IgD-negative memory B cell (primary cell): ENCODE data around the gene MECR. TPM values are rescaled to one million over a fixed set of nuclear protein-coding genes. Genes with fewer than 3 reads are reported as not detected.

Source experiments
- H3K27ac Mint-ChIP-seq, 3 donors: one replicate each; pipeline ENCODE4 v1.8.0; 2020 to 2022; ENCODE audit warnings: mild to moderate bottlenecking in 3 of 3, mixed read lengths in 3 of 3, moderate library complexity in 1 of 3
- H3K27me3 Mint-ChIP-seq: one replicate; pipeline ENCODE4 v1.8.0; 2021; ENCODE audit warnings: mixed read lengths
- H3K36me3 Mint-ChIP-seq: one replicate; pipeline ENCODE4 v1.8.0; 2020; ENCODE audit warnings: mild to moderate bottlenecking, mixed read lengths
- H3K4me1 Mint-ChIP-seq, 3 donors: one replicate each; pipeline ENCODE4 v1.8.0; 2020 to 2022; ENCODE audit warnings: mixed read lengths in 3 of 3, mild to moderate bottlenecking in 1 of 3
- H3K4me3 Mint-ChIP-seq, 4 donors: one replicate each; pipeline ENCODE4 v1.8.0; 2020 to 2022; ENCODE audit warnings: mild to moderate bottlenecking in 4 of 4, mixed read lengths in 4 of 4, moderate library complexity in 3 of 4
- H3K9me3 Mint-ChIP-seq, 3 donors: one replicate each; pipeline ENCODE4 v1.8.0; 2020 to 2021; ENCODE audit warnings: mixed read lengths in 3 of 3, mild to moderate bottlenecking in 1 of 3
- polyA plus RNA-seq: library from polyadenylated mRNA; unstranded; fragments of 300-500 nt; fragmentation: Illumina TruSeq; gene quantifications from one replicate; pipeline ENCODE4 v1.2.3, GENCODE V29; 2021

The MECR gene
- polyA plus RNA-seq, 1 donor from 2014 or later: 20.5 TPM

DNA sequence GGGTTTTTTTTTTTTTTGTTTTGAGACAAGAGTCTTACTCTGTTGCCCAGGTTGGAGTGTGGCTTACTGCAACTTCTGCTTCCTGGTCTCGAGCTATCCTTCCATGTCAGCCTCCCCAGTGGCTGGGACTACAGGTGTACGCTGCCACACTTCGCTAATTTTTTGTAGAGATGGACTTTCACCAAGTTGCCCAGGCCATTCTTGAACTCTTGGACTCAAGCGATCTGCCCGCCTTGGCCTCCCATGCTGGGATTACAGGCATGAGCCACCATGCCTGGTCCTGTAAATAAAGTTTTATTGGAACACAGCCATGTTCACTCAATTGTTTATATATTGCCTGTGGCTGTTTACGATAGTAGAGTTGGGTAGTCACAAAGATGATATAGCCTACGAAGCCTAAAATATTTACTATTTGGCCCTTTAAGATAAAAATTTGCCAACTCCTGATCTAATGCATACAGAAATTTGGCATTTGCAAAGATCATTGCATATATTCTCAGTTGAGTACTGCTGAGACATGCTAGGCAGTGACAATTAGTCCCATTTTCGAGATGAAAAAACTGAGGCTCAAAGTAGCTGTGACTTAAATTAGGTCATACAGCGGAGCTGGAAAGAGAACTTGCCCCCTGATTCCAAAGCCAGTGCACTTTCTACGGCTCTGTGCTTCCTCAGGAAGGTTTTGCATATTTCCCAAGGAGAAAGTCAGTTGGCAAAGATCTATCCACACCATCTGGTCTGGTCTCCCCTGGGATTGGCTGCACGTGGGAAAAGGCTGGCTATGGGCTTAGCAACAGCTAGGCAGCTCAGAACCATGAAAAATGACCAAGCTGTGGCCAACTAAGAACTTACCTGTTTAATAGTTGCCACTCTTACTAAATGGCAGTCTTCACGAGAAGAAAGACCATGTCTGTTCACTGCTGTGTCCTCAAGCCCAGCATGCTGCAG, 19.4 kb downstream of the MECR start:
- Mint-ChIP-seq H3K4me1 (peaks cover 5 to 10% (median 7%) of the 10 kb centered on the region in 3 donors), H3K4me3 (no peak overlapping the region), H3K27ac (no peak overlapping the region), H3K27me3 (no peaks in the 10 kb centered on the region), H3K9me3 (no peaks in the 10 kb centered on the region), H3K36me3 (peaks cover 5% of the 10 kb centered on the region)

DNA sequence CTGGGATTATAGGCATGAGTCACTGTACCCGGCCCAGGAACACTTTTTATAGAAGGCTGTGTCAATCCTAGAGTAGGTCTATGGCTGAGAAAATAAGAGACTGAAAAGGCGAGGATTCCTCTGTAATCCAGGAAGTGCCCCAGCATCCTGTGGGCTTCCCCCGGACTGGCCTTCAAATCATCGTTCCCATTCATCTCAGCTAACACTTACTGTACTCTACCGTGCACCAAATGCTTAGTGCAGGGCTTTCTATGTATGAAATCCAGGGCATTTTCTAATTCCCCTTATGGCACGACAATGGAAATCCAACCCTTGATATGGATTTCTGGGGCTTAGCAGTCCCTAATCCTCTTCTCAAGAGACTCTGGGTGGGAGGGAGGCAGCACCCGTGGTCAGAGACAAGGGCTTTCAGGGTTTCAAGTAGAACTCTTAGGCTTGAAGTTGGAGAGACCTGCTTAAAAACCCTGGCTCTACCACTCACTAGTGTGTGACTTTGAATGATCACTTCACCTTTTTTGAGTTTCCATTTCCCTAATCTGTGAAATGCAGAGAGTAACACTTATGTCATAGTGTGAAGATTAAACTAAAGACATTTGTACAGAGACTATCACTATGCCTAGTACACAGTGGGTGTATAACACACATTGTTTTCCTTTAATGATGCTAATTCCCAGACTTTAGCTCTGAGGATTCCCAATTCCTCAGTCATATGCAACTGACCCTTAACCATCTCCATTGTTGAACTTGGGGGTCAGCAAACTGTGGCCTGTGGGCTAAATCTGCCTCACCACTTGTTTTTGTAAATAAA, 20.3 kb downstream of the MECR start:
- no peaks in the 10 kb centered on the region for H3K9me3 Mint-ChIP-seq
- H3K27me3 Mint-ChIP-seq: no peaks in the 10 kb centered on the region
- peaks cover 5 to 10% (median 7%) of the 10 kb centered on the region in 3 donors for H3K4me1 Mint-ChIP-seq
- peaks cover 6% of the 10 kb centered on the region for H3K36me3 Mint-ChIP-seq
- H3K27ac Mint-ChIP-seq: peak overlapping the region in 2 of 3 donors; percentile 39 to 71
- H3K4me3 Mint-ChIP-seq: peak overlapping the region in 1 of 4 donors; percentile 24

- Mint-ChIP-seq H3K27me3 (no peaks in the 10 kb centered on the region), H3K4me1 (peaks cover 5 to 10% (median 7%) of the 10 kb centered on the region in 3 donors), H3K27ac (no peak overlapping the region), H3K4me3 (no peak overlapping the region), H3K9me3 (no peaks in the 10 kb centered on the region), H3K36me3 (peaks cover 4% of the 10 kb centered on the region)
Observed at GRCh38 chr1:29209173-29209572, 21.6 kb downstream of the MECR start.

DNA sequence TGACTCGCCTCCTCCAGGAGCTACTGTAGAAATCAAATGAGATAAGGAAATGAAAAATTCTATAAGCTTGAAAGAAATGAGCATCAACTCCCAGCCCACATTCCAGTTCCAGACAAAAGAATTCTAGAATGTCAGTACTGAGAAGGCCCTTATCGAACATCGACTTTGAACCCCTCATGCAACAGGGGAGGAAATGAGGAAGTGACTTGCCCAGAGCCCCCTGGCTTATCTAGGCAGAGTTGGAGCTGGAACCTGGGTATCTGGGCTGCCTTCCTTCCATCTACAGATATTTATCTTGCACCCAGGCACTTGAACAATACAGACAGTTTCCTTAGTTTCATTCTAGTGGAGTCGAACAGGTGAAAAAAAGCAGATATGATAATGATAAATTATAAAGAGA, 22.3 kb downstream of the MECR start:
- Mint-ChIP-seq H3K9me3 (no peaks in the 10 kb centered on the region), H3K4me1 (peaks cover 5 to 10% (median 7%) of the 10 kb centered on the region in 3 donors), H3K4me3 (no peak overlapping the region), H3K36me3 (peaks cover 4% of the 10 kb centered on the region), H3K27me3 (no peaks in the 10 kb centered on the region), H3K27ac (no peak overlapping the region)

- no peak overlapping the region for H3K27ac Mint-ChIP-seq
- peaks cover 1% of the 10 kb centered on the region for H3K36me3 Mint-ChIP-seq
- H3K4me1 Mint-ChIP-seq: no peaks in the 10 kb centered on the region
- no peaks in the 10 kb centered on the region for H3K9me3 Mint-ChIP-seq
- H3K27me3 Mint-ChIP-seq: no peaks in the 10 kb centered on the region
- no peak overlapping the region for H3K4me3 Mint-ChIP-seq
Observed at GRCh38 chr1:29202584-29203340, 28.0 kb downstream of the MECR start.

GRCh38 chr1:29202053-29202452, 28.7 kb downstream of the MECR start:
- Mint-ChIP-seq H3K27me3 (no peaks in the 10 kb centered on the region), H3K9me3 (no peaks in the 10 kb centered on the region), H3K36me3 (peaks cover 1% of the 10 kb centered on the region), H3K4me1 (no peaks in the 10 kb centered on the region), H3K4me3 (no peak overlapping the region), H3K27ac (no peak overlapping the region)

- Mint-ChIP-seq H3K27ac (no peak overlapping the region), H3K36me3 (peaks cover 1% of the 10 kb centered on the region), H3K4me3 (no peak overlapping the region), H3K9me3 (no peaks in the 10 kb centered on the region), H3K27me3 (no peaks in the 10 kb centered on the region), H3K4me1 (no peaks in the 10 kb centered on the region)
Observed at GRCh38 chr1:29201595-29202051, 29.1 kb downstream of the MECR start.

DNA sequence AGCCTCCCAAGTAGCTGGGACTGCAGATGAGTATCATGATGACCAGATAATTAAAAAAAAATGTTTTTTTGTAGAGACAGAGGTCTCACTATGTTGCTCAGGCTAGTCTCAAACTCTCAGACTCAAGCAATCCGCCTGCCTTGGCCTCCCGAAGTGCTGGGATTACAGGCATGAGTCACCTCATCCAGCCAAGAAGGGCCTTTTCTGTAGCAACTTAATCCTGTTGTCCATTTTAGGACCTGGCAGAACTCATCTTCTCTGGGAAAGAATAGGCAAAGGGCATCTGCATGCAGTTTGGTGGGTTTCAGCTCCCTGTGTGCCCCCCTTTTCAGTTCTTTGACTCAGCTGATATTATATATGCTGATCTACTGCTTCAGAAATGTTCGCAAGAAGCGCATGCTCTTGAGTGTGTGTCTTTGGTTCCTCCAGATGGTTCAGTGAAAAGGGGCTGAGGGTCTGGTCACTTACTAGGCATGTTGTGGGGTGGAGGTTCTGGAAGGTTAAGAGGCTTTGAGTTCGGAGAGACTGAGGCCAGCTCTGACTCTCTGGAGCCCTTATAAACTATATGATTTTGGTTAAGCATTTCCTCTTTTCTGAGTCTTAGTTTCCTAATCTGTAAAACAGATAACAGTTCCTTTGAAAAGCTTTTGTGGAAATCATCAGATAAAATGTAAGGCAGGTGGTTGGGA, 29.7 kb downstream of the MECR start:
- peaks cover 1% of the 10 kb centered on the region for H3K36me3 Mint-ChIP-seq
- H3K4me3 Mint-ChIP-seq: no peak overlapping the region
- no peaks in the 10 kb centered on the region for H3K27me3 Mint-ChIP-seq
- H3K9me3 Mint-ChIP-seq: no peaks in the 10 kb centered on the region
- H3K4me1 Mint-ChIP-seq: no peaks in the 10 kb centered on the region
- no peak overlapping the region for H3K27ac Mint-ChIP-seq

- H3K4me3 Mint-ChIP-seq: no peak overlapping the region
- no peaks in the 10 kb centered on the region for H3K36me3 Mint-ChIP-seq
- no peak overlapping the region for H3K27ac Mint-ChIP-seq
- H3K4me1 Mint-ChIP-seq: no peaks in the 10 kb centered on the region
- H3K27me3 Mint-ChIP-seq: no peaks in the 10 kb centered on the region
- H3K9me3 Mint-ChIP-seq: no peaks in the 10 kb centered on the region
Observed at GRCh38 chr1:29197993-29198392, 32.7 kb downstream of the MECR start.

DNA sequence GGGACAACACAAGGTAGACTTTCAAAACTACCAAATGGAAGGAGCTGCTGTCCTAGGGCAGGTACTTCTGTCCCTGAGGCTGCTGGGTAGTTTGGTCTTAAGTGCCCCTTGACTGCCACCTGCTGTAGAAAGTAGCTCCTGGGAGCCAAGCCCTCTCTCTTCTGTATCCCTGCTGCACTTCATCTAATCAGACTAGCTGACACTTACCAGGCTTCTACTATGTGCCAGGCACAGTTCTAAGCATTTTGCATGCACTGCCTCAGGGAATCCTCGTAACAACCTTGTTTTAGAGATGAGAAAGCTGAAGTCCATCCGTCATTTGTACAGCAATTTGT, 33.2 kb downstream of the MECR start:
- Mint-ChIP-seq H3K9me3 (no peaks in the 10 kb centered on the region), H3K4me3 (no peak overlapping the region), H3K27me3 (no peaks in the 10 kb centered on the region), H3K27ac (no peak overlapping the region), H3K4me1 (no peaks in the 10 kb centered on the region), H3K36me3 (no peaks in the 10 kb centered on the region)

DNA sequence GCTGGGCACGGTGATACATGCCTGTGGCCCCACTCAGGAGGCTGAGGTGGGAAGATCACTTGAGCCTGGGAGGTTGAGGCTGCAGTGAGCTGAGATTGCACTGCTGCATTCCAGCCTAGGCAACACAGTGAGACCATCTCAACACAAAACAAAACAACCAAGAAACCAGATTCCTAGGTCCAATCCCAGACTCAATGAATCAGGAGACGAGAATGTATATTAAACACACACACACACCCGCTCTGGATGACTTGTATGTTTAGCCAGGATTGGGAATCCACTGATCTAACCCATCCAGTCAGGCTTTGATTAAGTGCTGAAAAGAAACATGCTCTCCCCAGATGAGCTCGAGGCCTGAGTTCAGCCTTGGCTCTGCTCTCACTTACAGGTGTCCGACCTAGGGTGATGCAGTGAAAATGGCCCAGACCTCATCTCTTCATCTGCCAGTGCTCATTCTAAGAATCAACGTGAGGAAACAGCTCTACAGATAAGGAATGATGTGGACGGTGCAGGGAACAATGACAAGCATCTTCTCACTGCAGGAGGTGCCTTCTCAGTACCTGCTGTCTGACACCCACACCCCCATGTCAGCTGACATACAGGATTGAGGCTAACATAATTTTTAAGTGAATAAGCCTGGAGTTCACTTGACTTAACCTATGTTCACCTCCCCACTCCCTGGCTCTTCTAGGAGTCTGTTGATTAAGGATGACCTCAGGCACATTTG, 33.7 kb downstream of the MECR start:
- Mint-ChIP-seq H3K9me3 (no peaks in the 10 kb centered on the region), H3K4me1 (no peaks in the 10 kb centered on the region), H3K27me3 (no peaks in the 10 kb centered on the region), H3K4me3 (no peak overlapping the region), H3K36me3 (no peaks in the 10 kb centered on the region), H3K27ac (no peak overlapping the region)

- Mint-ChIP-seq H3K27me3 (no peaks in the 10 kb centered on the region), H3K9me3 (no peaks in the 10 kb centered on the region), H3K27ac (no peak overlapping the region), H3K36me3 (no peaks in the 10 kb centered on the region), H3K4me3 (no peak overlapping the region), H3K4me1 (no peaks in the 10 kb centered on the region)
Observed at GRCh38 chr1:29195881-29196291, 34.8 kb downstream of the MECR start.

GRCh38 chr1:29193879-29194455, 36.8 kb downstream of the MECR start:
- Mint-ChIP-seq H3K36me3 (no peaks in the 10 kb centered on the region), H3K4me3 (peak overlapping the region in 1 of 4 donors; percentile 23), H3K27me3 (no peaks in the 10 kb centered on the region), H3K4me1 (no peaks in the 10 kb centered on the region), H3K9me3 (no peaks in the 10 kb centered on the region), H3K27ac (no peak overlapping the region)

DNA sequence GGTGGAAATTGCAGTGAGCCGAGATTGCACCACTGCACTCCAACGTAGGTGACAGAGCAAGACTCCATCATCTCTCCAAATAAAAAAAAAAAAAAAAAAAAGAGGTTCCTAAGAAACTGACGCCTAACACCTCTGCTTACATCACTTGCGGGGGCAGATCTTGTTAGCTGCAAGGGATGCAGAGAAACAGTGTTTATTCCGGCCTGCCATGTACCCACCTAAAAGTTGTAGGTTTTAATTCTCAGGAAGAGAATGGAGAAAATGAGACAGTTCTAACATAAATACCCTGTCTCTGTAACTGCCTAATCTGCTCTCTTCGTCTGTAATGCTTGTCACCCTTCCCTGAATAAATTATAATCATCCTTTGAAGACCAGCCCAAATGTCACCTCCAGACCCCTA, 40.0 kb downstream of the MECR start:
- H3K36me3 Mint-ChIP-seq: no peaks in the 10 kb centered on the region
- H3K27ac Mint-ChIP-seq: peak overlapping the region in 1 of 3 donors; percentile 50
- H3K4me3 Mint-ChIP-seq: no peak overlapping the region
- no peaks in the 10 kb centered on the region for H3K4me1 Mint-ChIP-seq
- no peaks in the 10 kb centered on the region for H3K9me3 Mint-ChIP-seq
- H3K27me3 Mint-ChIP-seq: no peaks in the 10 kb centered on the region
